ENCODE results near the gene CDK14.

DNA sequence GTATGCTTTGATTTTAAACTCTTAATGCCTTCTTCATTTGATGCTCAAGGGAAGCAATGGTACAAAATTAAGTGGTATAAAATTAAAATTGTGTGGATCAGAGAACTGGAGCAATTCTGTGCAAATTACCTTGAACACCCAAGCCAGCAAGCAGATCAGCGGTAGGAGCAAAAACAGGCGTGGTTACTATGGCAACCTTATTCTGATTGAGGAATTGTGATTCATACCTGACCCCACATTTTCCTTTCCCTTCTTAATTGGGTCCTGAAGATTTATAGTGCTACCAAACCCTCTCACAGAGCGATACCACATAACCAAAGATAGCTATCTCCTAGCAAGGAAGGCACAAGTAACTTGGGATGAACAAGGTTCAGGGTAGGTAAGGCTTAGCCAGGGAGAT is 595.6 kb downstream of the CDK14 start:
- TF ChIP-seq, protein P1, sequence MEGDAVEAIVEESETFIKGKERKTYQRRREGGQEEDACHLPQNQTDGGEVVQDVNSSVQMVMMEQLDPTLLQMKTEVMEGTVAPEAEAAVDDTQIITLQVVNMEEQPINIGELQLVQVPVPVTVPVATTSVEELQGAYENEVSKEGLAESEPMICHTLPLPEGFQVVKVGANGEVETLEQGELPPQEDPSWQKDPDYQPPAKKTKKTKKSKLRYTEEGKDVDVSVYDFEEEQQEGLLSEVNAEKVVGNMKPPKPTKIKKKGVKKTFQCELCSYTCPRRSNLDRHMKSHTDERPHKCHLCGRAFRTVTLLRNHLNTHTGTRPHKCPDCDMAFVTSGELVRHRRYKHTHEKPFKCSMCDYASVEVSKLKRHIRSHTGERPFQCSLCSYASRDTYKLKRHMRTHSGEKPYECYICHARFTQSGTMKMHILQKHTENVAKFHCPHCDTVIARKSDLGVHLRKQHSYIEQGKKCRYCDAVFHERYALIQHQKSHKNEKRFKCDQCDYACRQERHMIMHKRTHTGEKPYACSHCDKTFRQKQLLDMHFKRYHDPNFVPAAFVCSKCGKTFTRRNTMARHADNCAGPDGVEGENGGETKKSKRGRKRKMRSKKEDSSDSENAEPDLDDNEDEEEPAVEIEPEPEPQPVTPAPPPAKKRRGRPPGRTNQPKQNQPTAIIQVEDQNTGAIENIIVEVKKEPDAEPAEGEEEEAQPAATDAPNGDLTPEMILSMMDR (IDR thresholded peaks at IDR 0.05), result no peak
- no peak for TF ChIP-seq POLR2A (IDR thresholded peaks at IDR 0.05)
